LNCaP clone FGC (cell line): ENCODE measurements around the gene PDP2.

ENCODE experiments used
- DNase-seq: peaks from one replicate; pipeline ENCODE4 v3.0.0-alpha.2; 2011; ENCODE audit warnings: low read depth
- H3K4me3 ChIP-seq: 2 replicates; pipeline ENCODE4 v1.5.1; 2011; ENCODE audit warnings: mild to moderate bottlenecking, low read depth, low read length, control low read depth
- CTCF ChIP-seq: IDR thresholded peaks from 2 replicates; pipeline ENCODE4 v1.5.1; 2012; ENCODE audit warnings: mild to moderate bottlenecking; ENCODE audit not compliant: control insufficient read depth, insufficient read depth; ENCODE audit errors: extremely low read depth

PDP2 gene

GRCh38 chr16:66939366-66939765 lies 59.1 kb downstream of the PDP2 start:
- no peak for TF ChIP-seq CTCF
- H3K4me3 ChIP-seq: no peak overlapping the region
- DNase-seq: no peak

GRCh38 chr16:66940236-66940635 lies 59.9 kb downstream of the PDP2 start:
- H3K4me3 ChIP-seq: no peak overlapping the region
- TF ChIP-seq CTCF: no peak
- DNase-seq: no peak
